H1 (cell line): ENCODE measurements around the gene ACLY. TPM values are rescaled to one million over a fixed set of nuclear protein-coding genes. Genes with fewer than 3 reads are reported as not detected.
A peak's percentile ranks its signal among the peaks of the same experiment; 100 is the strongest.

Source experiments
- CTCF ChIA-PET: fragments of 300-600 bp; sonication (Branson Sonifier 250); formaldehyde crosslinking; loops from one replicate; lab custom pipeline; 2021; ENCODE audit not compliant: partially characterized antibody; lab: Charles Lee
- POLR2A ChIA-PET: fragments of 300-600 bp; sonication (Branson Sonifier 250); formaldehyde crosslinking; loops from one replicate; lab custom pipeline; 2021; ENCODE audit warnings: inconsistent platforms; ENCODE audit not compliant: partially characterized antibody; lab: Charles Lee
- DNase-seq, 2 experiments: peaks; one replicate each; pipeline versions ENCODE4 v3.0.0 to v3.0.0-alpha.2; 2010 to 2022; ENCODE audit warnings: low spot score in 2 of 2, low read depth in 1 of 2, mixed read lengths in 1 of 2
- FAIRE-seq: peaks from 2 replicates; lab custom pipeline; 2011; peaks lifted over from hg19 to GRCh38; lab: Jason Lieb, UNC
- H2AFZ ChIP-seq: 2 replicates; pipeline ENCODE4 v1.8.1; 2012; ENCODE audit warnings: low read length, inconsistent platforms
- H2AK5ac ChIP-seq: 2 replicates; pipeline ENCODE4 v1.6.1; 2013; ENCODE audit warnings: low read depth, low read length
- H2BK120ac ChIP-seq: replicated peaks from 2 replicates; pipeline ENCODE3; 2013; ENCODE audit warnings: low read depth, low read length, inconsistent platforms
- H2BK12ac ChIP-seq: 2 replicates; pipeline ENCODE4 v1.6.1; 2013; ENCODE audit warnings: low read depth, low read length
- H2BK15ac ChIP-seq: 2 replicates; pipeline ENCODE4 v1.6.1; 2013; ENCODE audit warnings: low read length
- H2BK20ac ChIP-seq: 2 replicates; pipeline ENCODE4 v1.6.1; 2013; ENCODE audit warnings: low read length
- H2BK5ac ChIP-seq: 2 replicates; pipeline ENCODE4 v1.6.1; 2013; ENCODE audit warnings: low read depth, low read length
- H3K14ac ChIP-seq: 2 replicates; pipeline ENCODE4 v1.6.1; 2013; ENCODE audit warnings: inconsistent platforms; ENCODE audit not compliant: insufficient read length
- H3K18ac ChIP-seq: 2 replicates; pipeline ENCODE4 v1.6.1; 2013; ENCODE audit warnings: low read length; ENCODE audit errors: extremely low read depth
- H3K23ac ChIP-seq: 2 replicates; pipeline ENCODE4 v1.6.1; 2013; ENCODE audit warnings: inconsistent platforms; ENCODE audit not compliant: insufficient read length
- H3K23me2 ChIP-seq: 2 replicates; pipeline ENCODE4 v1.6.1; 2013; ENCODE audit warnings: low read depth, low read length
- H3K27ac ChIP-seq: 2 replicates; pipeline ENCODE4 v1.6.1; 2011; ENCODE audit warnings: low read depth, low read length, inconsistent platforms
- H3K27me3 ChIP-seq, 4 experiments: replicated peaks in 1 of 4; 1 replicate in 1 of 4; 2 replicates in 3 of 4; pipeline versions ENCODE4 v1.6.1 to v1.8.1; 2011 to 2013; ENCODE audit warnings: low read length in 3 of 4, mild to moderate bottlenecking in 3 of 4, inconsistent platforms in 2 of 4, mixed read lengths in 2 of 4, moderate library complexity in 1 of 4; ENCODE audit not compliant: control insufficient read depth in 3 of 4, insufficient read depth in 3 of 4; ENCODE audit errors: extremely low read depth in 1 of 4
- H3K36me3 ChIP-seq, 4 experiments: 2 replicates each; pipeline versions ENCODE4 v1.6.1 to v1.8.1; 2011 to 2013; ENCODE audit warnings: mild to moderate bottlenecking in 4 of 4, low read length in 3 of 4, moderate library complexity in 2 of 4, control low read depth in 1 of 4, inconsistent platforms in 1 of 4; ENCODE audit not compliant: insufficient read depth in 4 of 4, control insufficient read depth in 2 of 4
- H3K4ac ChIP-seq: replicated peaks from 2 replicates; pipeline ENCODE3; 2013; ENCODE audit warnings: low read length, low read depth, mixed read lengths, inconsistent platforms; ENCODE audit not compliant: insufficient read length
- H3K4me1 ChIP-seq, 4 experiments: replicated peaks in 1 of 4; 1 replicate in 1 of 4; 2 replicates in 3 of 4; pipeline versions ENCODE4 v1.6.1 to v1.8.1; 2011 to 2013; ENCODE audit warnings: low read length in 3 of 4, inconsistent platforms in 2 of 4, mixed read lengths in 1 of 4; ENCODE audit not compliant: insufficient read depth in 4 of 4, control insufficient read depth in 3 of 4
- H3K4me2 ChIP-seq, 2 experiments: 2 replicates each; pipeline versions ENCODE4 v1.6.1 to v1.8.1; 2011 to 2013; ENCODE audit warnings: low read depth in 2 of 2, low read length in 2 of 2, control low read depth in 1 of 2, inconsistent platforms in 1 of 2, mild to moderate bottlenecking in 1 of 2; ENCODE audit not compliant: insufficient read depth in 1 of 2
- H3K4me3 ChIP-seq, 4 experiments: fragments of 200-600, 300-600 bp in 1 of 4; sonication (generic), shearing (Covaris generic), sonication (Bioruptor Twin) in 1 of 4; 2 replicates each; pipeline versions ENCODE4 v1.5.1 to v1.8.1; 2011 to 2016; ENCODE audit warnings: low read length in 4 of 4, low read depth in 3 of 4, control low read depth in 2 of 4, inconsistent platforms in 2 of 4, mild to moderate bottlenecking in 2 of 4, mixed read lengths in 1 of 4, moderate library complexity in 1 of 4; ENCODE audit not compliant: insufficient read depth in 2 of 4; ENCODE audit errors: extremely low read depth in 1 of 4
- H3K56ac ChIP-seq: replicated peaks from 2 replicates; pipeline ENCODE3; 2013; ENCODE audit warnings: low read depth, mild to moderate bottlenecking, mixed read lengths, low read length, inconsistent platforms; ENCODE audit not compliant: insufficient read length
- H3K79me1 ChIP-seq: 2 replicates; pipeline ENCODE4 v1.6.1; 2013; ENCODE audit warnings: low read depth, low read length, control low read depth
- H3K79me2 ChIP-seq, 2 experiments: 2 replicates each; pipeline versions ENCODE4 v1.6.1 to v1.8.1; 2012 to 2013; ENCODE audit warnings: low read length in 2 of 2, mild to moderate bottlenecking in 2 of 2, inconsistent platforms in 1 of 2; ENCODE audit not compliant: insufficient read depth in 2 of 2, control insufficient read depth in 1 of 2
- H3K9ac ChIP-seq, 4 experiments: replicated peaks in 1 of 4; 1 replicate in 1 of 4; 2 replicates in 3 of 4; pipeline versions ENCODE4 v1.6.1 to v1.8.1; 2011 to 2013; ENCODE audit warnings: low read depth in 3 of 4, low read length in 3 of 4, control low read depth in 2 of 4, mild to moderate bottlenecking in 2 of 4, moderate library complexity in 2 of 4, inconsistent platforms in 1 of 4; ENCODE audit errors: extremely low read depth in 1 of 4
- H3K9me3 ChIP-seq, 2 experiments: 2 replicates each; pipeline versions ENCODE4 v1.6.1 to v1.8.1; 2012 to 2013; ENCODE audit warnings: mild to moderate bottlenecking in 2 of 2, moderate library complexity in 2 of 2, control low read depth in 1 of 2, inconsistent platforms in 1 of 2, low read depth in 1 of 2, low read length in 1 of 2, mixed read lengths in 1 of 2; ENCODE audit not compliant: insufficient read depth in 2 of 2
- H4K20me1 ChIP-seq, 2 experiments: replicated peaks in 1 of 2; 2 replicates each; pipeline versions ENCODE3 to v1.8.1; 2011 to 2013; ENCODE audit warnings: inconsistent platforms in 2 of 2, low read length in 2 of 2, mild to moderate bottlenecking in 1 of 2; ENCODE audit not compliant: insufficient read depth in 2 of 2, control insufficient read depth in 1 of 2
- H4K5ac ChIP-seq: 2 replicates; pipeline ENCODE4 v1.6.1; 2013; ENCODE audit warnings: low read length, low read depth, mixed read lengths, inconsistent platforms; ENCODE audit not compliant: insufficient read length
- H4K8ac ChIP-seq: 2 replicates; pipeline ENCODE4 v1.8.0; 2013; ENCODE audit warnings: mild to moderate bottlenecking, moderate library complexity, low read length, inconsistent platforms; ENCODE audit not compliant: insufficient read depth; ENCODE audit errors: extremely low read depth
- H4K91ac ChIP-seq: replicated peaks from 2 replicates; pipeline ENCODE3; 2013; ENCODE audit warnings: low read length, mixed read lengths, inconsistent platforms; ENCODE audit not compliant: insufficient read length
- ATF2 ChIP-seq: IDR thresholded peaks from 2 replicates; pipeline ENCODE4 v1.6.1; 2012; ENCODE audit warnings: low read length, inconsistent platforms
- HDAC6 ChIP-seq: IDR thresholded peaks from one replicate; pipeline ENCODE4 v1.7.1; 2012; ENCODE audit warnings: low read depth, mild to moderate bottlenecking, inconsistent platforms, low read length, moderate library complexity
- PHF8 ChIP-seq: fragments of 200-600 bp; sonication (generic); conservative IDR thresholded peaks from 2 replicates; pipeline ENCODE4 v1.7.1; 2012; ENCODE audit warnings: low read depth, mild to moderate bottlenecking, inconsistent platforms, low read length, moderate library complexity
- POLR2A ChIP-seq, 2 experiments: IDR thresholded peaks; 1 replicate in 1 of 2; 2 replicates in 1 of 2; pipeline ENCODE4 v1.6.1; 2011; ENCODE audit warnings: low read depth in 2 of 2, low read length in 2 of 2, mild to moderate bottlenecking in 2 of 2; ENCODE audit errors: control extremely low read depth in 1 of 2
- TAF1 ChIP-seq: IDR thresholded peaks from 2 replicates; pipeline ENCODE4 v1.6.1; 2011; ENCODE audit warnings: mild to moderate bottlenecking, low read depth, low read length
- WGBS, 2 experiments: shearing (Covaris generic) in 1 of 2; methylation state at CpG; one replicate each; pipeline versions ENCODE4 v1.1.6 to v1.1.7; 2013 to 2015; ENCODE audit warnings: low lambda C conversion rate in 2 of 2, mixed read lengths in 2 of 2, inconsistent platforms in 1 of 2, low coverage in 1 of 2, missing lambda C conversion rate in 1 of 2; ENCODE audit not compliant: insufficient replicate concordance in 2 of 2, insufficient coverage in 1 of 2, insufficient read length in 1 of 2; ENCODE audit errors: extremely low coverage in 1 of 2, missing lambda C conversion rate in 1 of 2; 5-methylcytosine and 5-hydroxymethylcytosine counted together
- long read RNA-seq, 2 experiments: library from RNA in 1 of 2; library from capped mRNA in 1 of 2; stranded (forward); transcript quantifications; one replicate each; pipeline ENCODE4 v2.0.0, GENCODE V29; 2021; ENCODE audit warnings: inconsistent platforms in 1 of 2
- polyA minus RNA-seq, 3 experiments: library from RNA; depleted of rRNA, polyadenylated mRNA; stranded (reverse); fragments of >200 nt; gene quantifications; 1 replicate in 2 of 3; 2 replicates in 1 of 3; pipeline ENCODE4 v1.2.3, GENCODE V29; 2011
- polyA plus RNA-seq, 7 experiments: library from polyadenylated mRNA; depleted of rRNA in 3 of 7; stranded (reverse) in 5 of 7; unstranded in 2 of 7; fragments of >200 nt in 5 of 7; fragments of 200-250 nt in 2 of 7; gene quantifications; 1 replicate in 5 of 7; 2 replicates in 1 of 7; 4 replicates in 1 of 7; pipeline versions ENCODE4 v1.2.1 to v1.2.3, GENCODE V29; 2011 to 2013; ENCODE audit warnings: missing spikeins in 2 of 7, mixed read lengths in 2 of 7
- total RNA-seq: library from RNA; stranded (reverse); fragmentation: NEBNext Ultra II Directional; extraction: Animal tissue kit (Norgen Biotek cat#: 25700); gene quantifications from 2 replicates; pipeline ENCODE4 v1.2.1, GENCODE V29; 2021

Gene ACLY
- total RNA-seq (388 and 393 TPM in 2 replicates), polyA plus RNA-seq (2011; rRNA removed) (167 and 238 TPM in 2 replicates), polyA minus RNA-seq (2011; rRNA and poly(A)+ RNA removed) (586 and 598 TPM in 2 replicates)
- 218 TPM for polyA plus RNA-seq (2011; cell fraction: cytosol; rRNA removed)
- polyA plus RNA-seq (2011; cell fraction: nucleus; rRNA removed) = 329 TPM
- polyA plus RNA-seq (2012, experiment 1 of 2) = 230 to 256 TPM (median 237 TPM) in 4 replicates
- polyA plus RNA-seq (2012, experiment 2 of 2) = 78.0 TPM
- 179 TPM for polyA plus RNA-seq (2013, experiment 1 of 2)
- 170 TPM for polyA plus RNA-seq (2013, experiment 2 of 2)
- polyA minus RNA-seq (2011; cell fraction: cytosol; rRNA and poly(A)+ RNA removed) = 393 TPM
- polyA minus RNA-seq (2011; cell fraction: nucleus; rRNA and poly(A)+ RNA removed) = 179 TPM
- long read RNA-seq, experiment 1, full-length matches to known transcripts = 25 of 284 reads
- long read RNA-seq, experiment 1, partial matches to known transcripts = 224 of 284 reads
- long read RNA-seq, experiment 1, other reads (novel, unspliced or antisense) = 35 of 284 reads
- long read RNA-seq, experiment 2, full-length matches to known transcripts = 13 of 39 reads
- long read RNA-seq, experiment 2, partial matches to known transcripts = 18 of 39 reads
- long read RNA-seq, experiment 2, other reads (novel, unspliced or antisense) = 8 of 39 reads

- H3K4me1 ChIP-seq = peaks cover 13 to 31% (median 24%) of the 10 kb centered on the region in 4 experiments
- peak within 1 kb of the TSS; percentile 79 to 93 (median 92) for H3K9ac ChIP-seq
- peak within 1 kb of the TSS; percentile 97 to 98 for H3K4me2 ChIP-seq
- peak within 1 kb of the TSS; percentile 99 for H4K91ac ChIP-seq
- peak within 1 kb of the TSS; percentile 58 for H2BK120ac ChIP-seq
- H3K9me3 ChIP-seq = no peaks in the 10 kb centered on the region
- H3K79me2 ChIP-seq = peaks cover 24 to 51% of the 10 kb centered on the region in 2 experiments
- peak within 1 kb of the TSS; percentile 94 for H4K8ac ChIP-seq
- peak within 1 kb of the TSS; percentile 96 for H3K18ac ChIP-seq
- peak within 1 kb of the TSS; percentile 74 to 99 (median 93) for H3K4me3 ChIP-seq
- 2% methylated on average over 62 of the region's 80 CpGs; no CpG with 5 or more reads in 1 of the 2 experiments for WGBS, 2 experiments
- H3K79me1 ChIP-seq = peaks cover 10% of the 10 kb centered on the region
- CTCF ChIA-PET = interaction anchor here (1.0 to 16.0 kb wide), 6 partner anchors 11 to 197 kb away, joined by 3 to 205 read pairs (median 4); partner anchors contain the start of gene CNP
- H2BK5ac ChIP-seq = peak within 1 kb of the TSS; percentile 98
- peak within 1 kb of the TSS; percentile 85 for H3K27ac ChIP-seq
- peak within 1 kb of the TSS; percentile 94 for H3K4ac ChIP-seq
- H2AFZ ChIP-seq = peak within 1 kb of the TSS; percentile 68
- H2AK5ac ChIP-seq = peak within 1 kb of the TSS; percentile 84; the same call in 1 of the 2 replicates
- no peak for FAIRE-seq
- H3K23ac ChIP-seq = no peak within 1 kb of the TSS
- H4K5ac ChIP-seq = peak within 1 kb of the TSS; percentile 99
- peaks cover 0 to 2% (median 2%) of the 10 kb centered on the region in 4 experiments; a peak in 4 of 8 replicates for H3K36me3 ChIP-seq
- peak within 1 kb of the TSS; percentile 96 for H3K56ac ChIP-seq
- peaks cover 19 to 36% of the 10 kb centered on the region in 2 experiments for H4K20me1 ChIP-seq
- DNase-seq = peak; percentile 94 to 98
- H3K23me2 ChIP-seq = peaks cover 14% of the 10 kb centered on the region
- H3K27me3 ChIP-seq = no peaks in the 10 kb centered on the region
- peak within 1 kb of the TSS; percentile 91 for H2BK20ac ChIP-seq
- POLR2A ChIA-PET = interaction anchor here (0.7 to 8.2 kb wide), 35 partner anchors 9 to 262 kb away, joined by 3 to 67 read pairs (median 4); partner anchors contain the start of genes CNP, DNAJC7, EIF1 and FKBP10
- H3K14ac ChIP-seq = peak within 1 kb of the TSS; percentile 11
- peak within 1 kb of the TSS; percentile 91 for H2BK12ac ChIP-seq
- peak within 1 kb of the TSS; percentile 95; the same call in 1 of the 2 replicates for H2BK15ac ChIP-seq
- TF ChIP-seq POLR2A (IDR thresholded peaks at IDR 0.05; ENCODE audit: control extremely low read depth in 1 of 2, low read depth in 2 of 2, low read length in 2 of 2) = peak; percentile 30 to 95
- no peak for TF ChIP-seq HDAC6
- TF ChIP-seq ATF2 = peak; percentile 71; the same call in 1 of the 2 replicates
- peak; percentile 86 for TF ChIP-seq TAF1
- peak; percentile 88 for TF ChIP-seq PHF8
Observed at GRCh38 chr17:41918314-41919164, at the start of gene ACLY. ACLY (minus strand) TSS chr17:41918951; CDS start chr17:41913873, 5,078 bp downstream.
